Tibial nerve (tissue), 4 donors: Measurements from ENCODE around the gene C10orf67. TPM values are rescaled to one million over a fixed set of nuclear protein-coding genes. Genes with fewer than 3 reads are reported as not detected.

ENCODE experiments used
- DNase-seq, 2 donors: peaks; one replicate each; pipeline ENCODE4 v3.0.0-alpha.2; 2019; ENCODE audit warnings: low spot score in 2 of 2
- H3K27ac ChIP-seq, 4 donors: fragments of 200-600 bp; sonication (generic) in 3 of 4; one replicate each; pipeline ENCODE4 v1.5.1; 2017 to 2019; ENCODE audit warnings: mild to moderate bottlenecking in 1 of 4
- H3K27me3 ChIP-seq, 2 donors: fragments of 200-600 bp; sonication (generic) in 1 of 2; one replicate each; pipeline versions ENCODE4 v1.5.1 to v1.6.0; 2017 to 2019
- H3K36me3 ChIP-seq, 3 donors: fragments of 200-600 bp; sonication (generic); one replicate each; pipeline ENCODE4 v1.5.1; 2018 to 2019
- H3K4me1 ChIP-seq, 4 donors: fragments of 200-600 bp; sonication (generic) in 3 of 4; one replicate each; pipeline ENCODE4 v1.5.1; 2017 to 2019
- H3K4me3 ChIP-seq, 4 donors: fragments of 200-600 bp; sonication (generic) in 3 of 4; one replicate each; pipeline ENCODE4 v1.5.1; 2017 to 2019; ENCODE audit warnings: mild to moderate bottlenecking in 1 of 4, moderate library complexity in 1 of 4
- H3K9me3 ChIP-seq, 4 donors: fragments of 200-600 bp; sonication (generic) in 3 of 4; one replicate each; pipeline ENCODE4 v1.5.1; 2017 to 2019
- EP300 ChIP-seq, 2 donors: sonication (generic); formaldehyde crosslinking; IDR thresholded peaks; one replicate each; pipeline ENCODE4 v1.6.1; 2017; ENCODE audit warnings: antibody characterized with exemption in 2 of 2, mild to moderate bottlenecking in 1 of 2
- POLR2A ChIP-seq, 2 donors: fragments of 450-650 bp; IDR thresholded peaks; one replicate each; pipeline ENCODE4 v1.6.1; 2017; ENCODE audit warnings: antibody characterized with exemption in 2 of 2, mild to moderate bottlenecking in 2 of 2, moderate library complexity in 2 of 2
- WGBS, 2 donors: methylation state at CpG; one replicate each; pipeline ENCODE4 v1.1.5; 2018; 5-methylcytosine and 5-hydroxymethylcytosine counted together
- total RNA-seq, 4 donors: library from RNA; depleted of rRNA; stranded (reverse); fragments of >200 nt; gene quantifications; one replicate each; pipeline ENCODE4 v1.1.0, GENCODE V29; 2016
- TF ChIP-seq, protein P1 (sequence below), 5 experiments: fragments of 200-600 bp in 3 of 5; fragments of 450-650 bp in 2 of 5; sonication (generic) in 3 of 5; IDR thresholded peaks; one replicate each; pipeline ENCODE4 v1.5.1; 2016 to 2019; ENCODE audit warnings: antibody characterized with exemption in 5 of 5, mild to moderate bottlenecking in 3 of 5, moderate library complexity in 2 of 5

C10orf67 gene
- total RNA-seq, 4 donors from 2014 or later: 0.30 to 1.6 (median 0.64) TPM

- no peak for DNase-seq
- H3K4me3 ChIP-seq: no peak overlapping the region
- H3K9me3 ChIP-seq: no peaks in the 10 kb centered on the region
- H3K27ac ChIP-seq: no peak overlapping the region
- H3K27me3 ChIP-seq: peaks cover 0 to 79% of the 10 kb centered on the region in 2 donors
- H3K4me1 ChIP-seq: peaks cover 0 to 13% (median 0%) of the 10 kb centered on the region in 4 donors
- WGBS, 2 donors: 2% methylated on average over 25 to 28 of the region's 30 CpGs
- H3K36me3 ChIP-seq: no peaks in the 10 kb centered on the region
- TF ChIP-seq POLR2A (IDR thresholded peaks at IDR 0.05): no peak
- TF ChIP-seq, protein P1, sequence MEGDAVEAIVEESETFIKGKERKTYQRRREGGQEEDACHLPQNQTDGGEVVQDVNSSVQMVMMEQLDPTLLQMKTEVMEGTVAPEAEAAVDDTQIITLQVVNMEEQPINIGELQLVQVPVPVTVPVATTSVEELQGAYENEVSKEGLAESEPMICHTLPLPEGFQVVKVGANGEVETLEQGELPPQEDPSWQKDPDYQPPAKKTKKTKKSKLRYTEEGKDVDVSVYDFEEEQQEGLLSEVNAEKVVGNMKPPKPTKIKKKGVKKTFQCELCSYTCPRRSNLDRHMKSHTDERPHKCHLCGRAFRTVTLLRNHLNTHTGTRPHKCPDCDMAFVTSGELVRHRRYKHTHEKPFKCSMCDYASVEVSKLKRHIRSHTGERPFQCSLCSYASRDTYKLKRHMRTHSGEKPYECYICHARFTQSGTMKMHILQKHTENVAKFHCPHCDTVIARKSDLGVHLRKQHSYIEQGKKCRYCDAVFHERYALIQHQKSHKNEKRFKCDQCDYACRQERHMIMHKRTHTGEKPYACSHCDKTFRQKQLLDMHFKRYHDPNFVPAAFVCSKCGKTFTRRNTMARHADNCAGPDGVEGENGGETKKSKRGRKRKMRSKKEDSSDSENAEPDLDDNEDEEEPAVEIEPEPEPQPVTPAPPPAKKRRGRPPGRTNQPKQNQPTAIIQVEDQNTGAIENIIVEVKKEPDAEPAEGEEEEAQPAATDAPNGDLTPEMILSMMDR (IDR thresholded peaks at IDR 0.05): no peak
- no peak for TF ChIP-seq EP300 (IDR thresholded peaks at IDR 0.05)
Measured at GRCh38 chr10:23199768-23200511, 144.7 kb downstream of the C10orf67 start.

- Histone ChIP-seq H3K4me1 (peaks cover 0 to 18% (median 0%) of the 10 kb centered on the region in 4 donors), H3K9me3 (no peaks in the 10 kb centered on the region), H3K36me3 (no peaks in the 10 kb centered on the region), H3K27me3 (peaks cover 0 to 80% of the 10 kb centered on the region in 2 donors), H3K4me3 (no peak overlapping the region), H3K27ac (no peak overlapping the region)
- DNase-seq: no peak
- no peak for TF ChIP-seq POLR2A (IDR thresholded peaks at IDR 0.05)
- TF ChIP-seq, protein P1 (IDR thresholded peaks at IDR 0.05): no peak
- TF ChIP-seq EP300 (IDR thresholded peaks at IDR 0.05): no peak
- WGBS, 2 donors: 1% methylated on average over 31 to 54 of the region's 60 CpGs
Measured at GRCh38 chr10:23198940-23199767, 145.4 kb downstream of the C10orf67 start.

- WGBS, 2 donors: 1 to 3% methylated on average over 13 of the region's 13 CpGs
- peaks cover 0 to 18% (median 0%) of the 10 kb centered on the region in 4 donors for H3K4me1 ChIP-seq
- H3K27me3 ChIP-seq: peaks cover 0 to 80% of the 10 kb centered on the region in 2 donors
- H3K27ac ChIP-seq: no peak overlapping the region
- H3K36me3 ChIP-seq: no peaks in the 10 kb centered on the region
- TF ChIP-seq, protein P1 (IDR thresholded peaks at IDR 0.05): no peak
- TF ChIP-seq POLR2A (IDR thresholded peaks at IDR 0.05) (no peak), EP300 (IDR thresholded peaks at IDR 0.05) (no peak)
- H3K9me3 ChIP-seq: no peaks in the 10 kb centered on the region
- no peak overlapping the region for H3K4me3 ChIP-seq
- no peak for DNase-seq
Measured at GRCh38 chr10:23198610-23198939, 146.0 kb downstream of the C10orf67 start.

DNA sequence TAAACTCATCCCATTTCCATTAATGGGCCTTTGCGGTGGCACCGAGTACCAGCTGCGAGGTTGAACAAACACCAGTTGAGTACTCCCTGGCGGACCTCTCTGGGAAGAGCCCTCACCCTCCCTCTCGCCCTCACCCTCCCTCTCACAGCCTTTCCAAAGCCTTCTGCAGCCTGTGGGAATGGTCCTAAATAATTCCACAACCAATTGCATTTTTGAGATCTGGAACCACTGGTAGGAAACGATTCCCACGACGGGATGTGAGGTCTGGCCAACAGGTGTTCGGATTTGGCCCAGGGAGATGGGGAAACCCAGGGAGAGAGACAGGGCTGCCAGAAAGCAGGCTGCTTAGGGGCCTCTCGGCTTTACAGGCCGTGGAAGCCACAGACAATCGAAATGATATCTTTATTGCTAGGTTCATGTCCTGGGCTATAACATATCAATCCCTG lies 147.2 kb downstream of the C10orf67 start:
- no peaks in the 10 kb centered on the region for H3K36me3 ChIP-seq
- WGBS, 2 donors: 3 to 7% methylated on average over 12 of the region's 12 CpGs
- peaks cover 0 to 20% (median 0%) of the 10 kb centered on the region in 4 donors for H3K4me1 ChIP-seq
- H3K27me3 ChIP-seq: peaks cover 0 to 82% of the 10 kb centered on the region in 2 donors
- no peak for DNase-seq
- no peak overlapping the region for H3K4me3 ChIP-seq
- TF ChIP-seq EP300 (IDR thresholded peaks at IDR 0.05) (no peak), POLR2A (IDR thresholded peaks at IDR 0.05) (no peak)
- TF ChIP-seq, protein P1 (IDR thresholded peaks at IDR 0.05): no peak
- no peak overlapping the region for H3K27ac ChIP-seq
- H3K9me3 ChIP-seq: no peaks in the 10 kb centered on the region

- Histone ChIP-seq H3K27ac (no peak overlapping the region), H3K4me3 (no peak overlapping the region), H3K9me3 (no peaks in the 10 kb centered on the region), H3K4me1 (peaks cover 0 to 25% (median 0%) of the 10 kb centered on the region in 4 donors), H3K27me3 (peaks cover 0 to 84% of the 10 kb centered on the region in 2 donors), H3K36me3 (no peaks in the 10 kb centered on the region)
- TF ChIP-seq EP300 (IDR thresholded peaks at IDR 0.05): no peak
- TF ChIP-seq, protein P1 (IDR thresholded peaks at IDR 0.05): no peak
- no peak for TF ChIP-seq POLR2A (IDR thresholded peaks at IDR 0.05)
- DNase-seq: no peak
- WGBS, 2 donors: 6 to 18% methylated on average over 3 of the region's 3 CpGs
Measured at GRCh38 chr10:23196915-23197314, 147.7 kb downstream of the C10orf67 start.
